Esophagus muscularis mucosa (tissue), 3 donors: ENCODE measurements around the gene CEP170B.

ENCODE experiments used
- EP300 ChIP-seq: sonication (generic); formaldehyde crosslinking; IDR thresholded peaks from one replicate; pipeline ENCODE4 v1.6.1; 2017; ENCODE audit warnings: antibody characterized with exemption
- TF ChIP-seq, protein P1 (sequence below), 3 experiments: fragments of 200-600 bp in 2 of 3; fragments of 450-650 bp in 1 of 3; sonication (generic) in 2 of 3; IDR thresholded peaks; one replicate each; pipeline ENCODE4 v1.5.1; 2017 to 2019; ENCODE audit warnings: antibody characterized with exemption in 3 of 3, mild to moderate bottlenecking in 2 of 3, moderate library complexity in 1 of 3

DNA sequence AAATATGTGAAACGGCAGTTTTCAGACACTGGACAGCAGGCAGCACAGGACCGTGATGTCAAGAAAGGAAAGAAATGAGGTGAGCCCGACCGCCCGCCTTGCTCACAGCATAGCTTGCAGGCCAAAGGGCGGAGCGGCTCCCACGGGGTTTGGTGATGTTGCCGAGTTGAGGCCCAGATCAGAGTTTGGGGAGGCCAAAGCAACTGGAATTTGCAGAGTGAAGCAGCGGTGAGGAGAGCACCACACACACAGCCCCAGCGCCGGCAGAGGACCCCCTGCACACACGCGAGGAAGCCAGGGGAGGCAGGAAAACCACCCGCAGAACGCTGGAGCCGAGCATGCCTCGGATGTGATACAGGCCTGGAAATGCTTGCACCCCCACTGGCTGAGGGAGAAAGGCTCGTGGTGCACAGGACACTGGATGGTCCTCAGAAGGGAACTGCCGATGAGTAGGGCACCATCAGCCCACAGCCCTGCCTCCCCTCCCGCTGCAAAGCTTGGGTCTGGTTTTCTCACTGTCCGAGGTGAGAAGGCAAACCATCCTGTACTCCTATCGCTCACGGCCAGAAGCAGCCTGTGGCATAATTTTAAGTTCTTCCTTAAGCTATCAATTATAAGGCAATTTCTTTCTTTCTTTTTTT, 33.9 kb downstream of the CEP170B start:
- TF ChIP-seq, protein P1, sequence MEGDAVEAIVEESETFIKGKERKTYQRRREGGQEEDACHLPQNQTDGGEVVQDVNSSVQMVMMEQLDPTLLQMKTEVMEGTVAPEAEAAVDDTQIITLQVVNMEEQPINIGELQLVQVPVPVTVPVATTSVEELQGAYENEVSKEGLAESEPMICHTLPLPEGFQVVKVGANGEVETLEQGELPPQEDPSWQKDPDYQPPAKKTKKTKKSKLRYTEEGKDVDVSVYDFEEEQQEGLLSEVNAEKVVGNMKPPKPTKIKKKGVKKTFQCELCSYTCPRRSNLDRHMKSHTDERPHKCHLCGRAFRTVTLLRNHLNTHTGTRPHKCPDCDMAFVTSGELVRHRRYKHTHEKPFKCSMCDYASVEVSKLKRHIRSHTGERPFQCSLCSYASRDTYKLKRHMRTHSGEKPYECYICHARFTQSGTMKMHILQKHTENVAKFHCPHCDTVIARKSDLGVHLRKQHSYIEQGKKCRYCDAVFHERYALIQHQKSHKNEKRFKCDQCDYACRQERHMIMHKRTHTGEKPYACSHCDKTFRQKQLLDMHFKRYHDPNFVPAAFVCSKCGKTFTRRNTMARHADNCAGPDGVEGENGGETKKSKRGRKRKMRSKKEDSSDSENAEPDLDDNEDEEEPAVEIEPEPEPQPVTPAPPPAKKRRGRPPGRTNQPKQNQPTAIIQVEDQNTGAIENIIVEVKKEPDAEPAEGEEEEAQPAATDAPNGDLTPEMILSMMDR (IDR thresholded peaks at IDR 0.05): no peak
- no peak for TF ChIP-seq EP300
